GM12878 (cell line): ENCODE data around the gene RPL18. TPM values are rescaled to one million over a fixed set of nuclear protein-coding genes. Genes with fewer than 3 reads are reported as not detected.

Experiments
- ATAC-seq: fragments of 200-7000 bp; cut with Tn5 transposase; 3 replicates; pipeline ENCODE4 v1.9.1; 2020; ENCODE audit warnings: mild to moderate bottlenecking, moderate library complexity
- BruUV-seq: library from RNA; stranded (reverse); fragments of 400-500 nt; replicated peaks from 2 replicates; lab custom pipeline; 2021; lab: Mats Ljungman, UMichigan
- CTCF ChIA-PET: fragments of 300-600 bp; sonication (Branson Sonifier 250); formaldehyde crosslinking; extraction: SDS; loops from one replicate; lab custom pipeline; 2021; ENCODE audit warnings: inconsistent platforms; lab: Yijun Ruan, JAX
- POLR2A ChIA-PET: fragments of 350-600 bp; formaldehyde crosslinking; extraction: SDS; loops from one replicate; lab custom pipeline; 2021; ENCODE audit warnings: inconsistent platforms; lab: Charles Lee
- RAD21 ChIA-PET: fragments of 300-600 bp; sonication (Branson Sonifier 250); formaldehyde crosslinking; loops from one replicate; lab custom pipeline; 2023; ENCODE audit warnings: antibody characterized with exemption; ENCODE audit not compliant: unreplicated experiment; lab: Charles Lee
- SMC1A ChIA-PET: fragments of 300-600 bp; sonication (Branson Sonifier 250); formaldehyde crosslinking; loops from one replicate; lab custom pipeline; 2023; ENCODE audit not compliant: unreplicated experiment, uncharacterized antibody; lab: Charles Lee
- DNase-seq: peaks from one replicate; pipeline ENCODE4 v3.0.0-alpha.2; 2011; ENCODE audit warnings: low read depth, low spot score
- FAIRE-seq: peaks from 3 replicates; lab custom pipeline; 2011; peaks lifted over from hg19 to GRCh38; lab: Jason Lieb, UNC
- H2AFZ ChIP-seq: 2 replicates; pipeline ENCODE4 v1.6.0; 2011; ENCODE audit warnings: low read depth, low read length, control low read depth; ENCODE audit not compliant: control insufficient read depth
- H3K27ac ChIP-seq: 2 replicates; pipeline ENCODE4 v1.5.1; 2011; ENCODE audit warnings: control low read depth; ENCODE audit not compliant: control insufficient read depth, insufficient read depth
- H3K27me3 ChIP-seq, 2 experiments: replicated peaks in 1 of 2; 2 replicates each; pipeline versions ENCODE4 v1.6.0 to v1.6.1; 2011; ENCODE audit warnings: low read length in 1 of 2; ENCODE audit not compliant: control insufficient read depth in 2 of 2, insufficient read depth in 2 of 2
- H3K36me3 ChIP-seq, 2 experiments: 2 replicates each; pipeline ENCODE4 v1.5.1; 2011; ENCODE audit warnings: low read length in 1 of 2; ENCODE audit not compliant: control insufficient read depth in 2 of 2, insufficient read depth in 2 of 2
- H3K4me1 ChIP-seq: 2 replicates; pipeline ENCODE4 v1.6.1; 2011; ENCODE audit warnings: mild to moderate bottlenecking, low read length, moderate library complexity, mixed read lengths; ENCODE audit not compliant: control insufficient read depth, insufficient read depth
- H3K4me2 ChIP-seq: 2 replicates; pipeline ENCODE4 v1.6.0; 2011; ENCODE audit warnings: control low read depth; ENCODE audit not compliant: control insufficient read depth, insufficient read depth
- H3K4me3 ChIP-seq: fragments of 200-600 bp; sonication (generic); 2 replicates; pipeline ENCODE4 v1.5.1; 2016
- H3K79me2 ChIP-seq: 2 replicates; pipeline ENCODE4 v1.6.0; 2011; ENCODE audit warnings: low read length; ENCODE audit not compliant: control insufficient read depth, insufficient read depth
- H3K9ac ChIP-seq: 2 replicates; pipeline ENCODE4 v1.8.0; 2011; ENCODE audit warnings: low read length, control low read depth, mixed read lengths; ENCODE audit not compliant: control insufficient read depth, insufficient read depth
- H3K9me3 ChIP-seq: replicated peaks from 3 replicates; pipeline ENCODE4 v1.5.1; 2011; ENCODE audit warnings: mild to moderate bottlenecking, low read length; ENCODE audit not compliant: control insufficient read depth, insufficient read depth
- H4K20me1 ChIP-seq: 2 replicates; pipeline ENCODE4 v1.6.0; 2011; ENCODE audit not compliant: control insufficient read depth, insufficient read depth
- CEBPZ ChIP-seq: fragments of 150-350 bp; IDR thresholded peaks from 2 replicates; pipeline ENCODE4 v1.6.1; 2016; ENCODE audit warnings: low read depth, low read length
- ELK1 ChIP-seq: IDR thresholded peaks from 2 replicates; pipeline ENCODE4 v1.6.1; 2012; ENCODE audit warnings: low read depth, low read length, improper control_type of control experiment
- NR2C1 ChIP-seq: fragments of 450-650 bp; IDR thresholded peaks from 2 replicates; pipeline ENCODE4 v1.6.1; 2017; ENCODE audit warnings: antibody characterized with exemption, mild to moderate bottlenecking, moderate library complexity
- NR2F1 ChIP-seq: fragments of 450-650 bp; conservative IDR thresholded peaks from 2 replicates; pipeline ENCODE4 v1.6.1; 2017; ENCODE audit warnings: mild to moderate bottlenecking
- SKIL ChIP-seq: fragments of 450-650 bp; IDR thresholded peaks from 2 replicates; pipeline ENCODE4 v1.6.1; 2017; ENCODE audit warnings: mild to moderate bottlenecking, low read depth, inconsistent platforms; ENCODE audit not compliant: poor library complexity, severe bottlenecking
- WGBS: methylation state at CpG from one replicate; pipeline ENCODE4 v1.1.6; 2016; ENCODE audit warnings: low lambda C conversion rate; ENCODE audit not compliant: insufficient replicate concordance, insufficient coverage; ENCODE audit errors: missing lambda C conversion rate; 5-methylcytosine and 5-hydroxymethylcytosine counted together
- in situ Hi-C: fragments of 300-500 bp; cut with MboI; formaldehyde crosslinking; loops from 9 replicates; pipeline ENCODE4 v1.14.3; 2018; ENCODE audit warnings: mixed read lengths
- intact Hi-C: fragments of 100-400 bp; cut with micrococcal nuclease; formaldehyde crosslinking; loops from one replicate; pipeline ENCODE4 v1.14.2; 2022; ENCODE audit not compliant: unreplicated experiment
- polyA plus RNA-seq, 11 experiments: library from polyadenylated mRNA; depleted of rRNA in 4 of 11; unstranded in 6 of 11; stranded (reverse) in 5 of 11; fragments of >200 nt; fragmentation: Nextera tagmentation in 4 of 11; fragmentation: Illumina TruSeq in 1 of 11; extraction: Ambion mirVana in 4 of 11; extraction: Trizol in 1 of 11; gene quantifications; 1 replicate in 1 of 11; 2 replicates in 10 of 11; pipeline versions ENCODE4 v1.2.1 to v1.2.3, GENCODE V29; 2011 to 2016; ENCODE audit warnings: inconsistent platforms in 2 of 11, missing spikeins in 2 of 11, low read depth in 1 of 11
- total RNA-seq, 4 experiments: library from RNA; depleted of rRNA in 3 of 4; stranded (reverse); fragments of >200 nt in 3 of 4; fragmentation: Illumina TruSeq in 1 of 4; extraction: Trizol in 1 of 4; gene quantifications; 2 replicates each; pipeline versions ENCODE4 v1.2.1 to v1.2.3, GENCODE V29; 2013 to 2021

Gene RPL18
- total and polyA plus RNA-seq, 10 of the 15 experiments (the other 5 are each of a cell fraction or from before 2014, with no cell fraction given), result 393 to 4,267 (median 2,019) TPM

- TF ChIP-seq SKIL (no peak), CEBPZ (no peak)
- TF ChIP-seq, all 136 proteins: peak for 9
Measured at GRCh38 chr19:48596679-48597465, 22.1 kb downstream of the RPL18 start (continued).

GRCh38 chr19:48596237-48596636 is 22.7 kb downstream of the RPL18 start:
- TF ChIP-seq ELK1, result no peak
- peak; percentile 88 for TF ChIP-seq NR2C1
- TF ChIP-seq NR2F1, result peak; percentile 92
- TF ChIP-seq, all 136 proteins: peak for 2
- BruUV-seq, result no TSS peak
- H4K20me1 ChIP-seq, result no peaks in the 10 kb centered on the region
- peaks cover 6% of the 10 kb centered on the region; the same call in 1 of the 2 replicates for H3K4me1 ChIP-seq
- no peaks in the 10 kb centered on the region for H3K36me3 ChIP-seq
- peak overlapping the region; percentile 69 for H3K4me2 ChIP-seq
- ChIA-PET SMC1A (interaction anchor here (2.0 kb wide), 1 partner anchor 13 kb away, joined by 6 read pairs; no protein-coding TSS in a partner anchor), POLR2A (interaction anchor here (0.6 kb wide), 1 partner anchor 15 kb away, joined by 3 read pairs; no protein-coding TSS in a partner anchor), RAD21 (no interaction called here), CTCF (interaction anchor here (1.2 kb wide), 1 partner anchor 12 kb away, joined by 6 read pairs; no protein-coding TSS in a partner anchor)
- no peak for FAIRE-seq
- no peak overlapping the region for H2AFZ ChIP-seq
- no peaks in the 10 kb centered on the region for H3K9me3 ChIP-seq
- H3K27ac ChIP-seq, result no peak overlapping the region
- no peak overlapping the region for H3K9ac ChIP-seq
- peaks cover 0 to 2% of the 10 kb centered on the region in 2 experiments; a peak in 1 of 4 replicates for H3K27me3 ChIP-seq
- H3K4me3 ChIP-seq, result no peak overlapping the region
- intact Hi-C loops, result no loop called here
- WGBS, result 84% methylated on average over 3 of the region's 4 CpGs
- no peaks in the 10 kb centered on the region; the same call in 1 of the 2 replicates for H3K79me2 ChIP-seq
- no peak for ATAC-seq
- in situ Hi-C loops, result no loop called here
- no peak for DNase-seq
